Upper lobe of left lung (tissue), 4 donors: ENCODE results near the gene FRZB.

ENCODE experiments used
- CTCF ChIP-seq, 6 experiments: fragments of 450-650 bp in 4 of 6; fragments of 200-600 bp in 2 of 6; sonication (generic) in 2 of 6; IDR thresholded peaks; one replicate each; pipeline ENCODE4 v1.5.1; 2016 to 2019; ENCODE audit warnings: antibody characterized with exemption in 6 of 6
- EP300 ChIP-seq, 4 donors: sonication (generic); formaldehyde crosslinking; IDR thresholded peaks; one replicate each; pipeline ENCODE4 v1.5.1; 2017; ENCODE audit warnings: antibody characterized with exemption in 4 of 4, control low read depth in 2 of 4
- POLR2A ChIP-seq, 4 donors: fragments of 450-650 bp; IDR thresholded peaks; one replicate each; pipeline ENCODE4 v1.5.1; 2016 to 2017; ENCODE audit warnings: antibody characterized with exemption in 4 of 4, mild to moderate bottlenecking in 2 of 4

- TF ChIP-seq CTCF (IDR thresholded peaks at IDR 0.05) = no peak
- no peak for TF ChIP-seq POLR2A (IDR thresholded peaks at IDR 0.05)
- TF ChIP-seq EP300 (IDR thresholded peaks at IDR 0.05) = no peak
These were observed 21.4 kb upstream of the FRZB start for GRCh38 chr2:182887753-182888415.
